HG02678 (cell line): ENCODE measurements around the gene FNDC3B.

Experiments
- ATAC-seq: cut with Tn5 transposase; IDR thresholded peaks from one replicate; pipeline ENCODE4 v1.9.1; 2021; ENCODE audit warnings: mild to moderate bottlenecking, moderate library complexity; ENCODE audit not compliant: unreplicated experiment

FNDC3B gene

GRCh38 chr3:172051957-172052354, 12.6 kb downstream of the FNDC3B start:
- no peak for ATAC-seq

- no peak for ATAC-seq
These were observed 13.0 kb downstream of the FNDC3B start for GRCh38 chr3:172052405-172052804.

- ATAC-seq: no peak
These were observed 14.9 kb downstream of the FNDC3B start for GRCh38 chr3:172054115-172054764.

- no peak for ATAC-seq
These were observed 17.0 kb downstream of the FNDC3B start for GRCh38 chr3:172056416-172056815.

GRCh38 chr3:172057059-172057458, 17.7 kb downstream of the FNDC3B start:
- no peak for ATAC-seq

- ATAC-seq: no peak
These were observed 18.4 kb downstream of the FNDC3B start for GRCh38 chr3:172057624-172058327.

- ATAC-seq: no peak
These were observed 20.2 kb downstream of the FNDC3B start for GRCh38 chr3:172059532-172059931.

- ATAC-seq: no peak
These were observed 20.9 kb downstream of the FNDC3B start for GRCh38 chr3:172060234-172060633.

- peak; percentile 88 for ATAC-seq
These were observed 22.4 kb downstream of the FNDC3B start for GRCh38 chr3:172061724-172062184.

- no peak for ATAC-seq
These were observed 23.4 kb downstream of the FNDC3B start for GRCh38 chr3:172062761-172063160.

GRCh38 chr3:172063456-172064432, 24.4 kb downstream of the FNDC3B start:
- no peak for ATAC-seq

GRCh38 chr3:172065527-172065926, 26.1 kb downstream of the FNDC3B start:
- ATAC-seq: no peak

- peak; percentile 32 for ATAC-seq
These were observed 26.8 kb downstream of the FNDC3B start for GRCh38 chr3:172065967-172066762.

GRCh38 chr3:172066880-172067796, 27.8 kb downstream of the FNDC3B start:
- no peak for ATAC-seq

GRCh38 chr3:172067837-172068440, 28.6 kb downstream of the FNDC3B start:
- no peak for ATAC-seq

- no peak for ATAC-seq
These were observed 29.6 kb downstream of the FNDC3B start for GRCh38 chr3:172068977-172069376.

GRCh38 chr3:172069478-172069877, 30.1 kb downstream of the FNDC3B start:
- no peak for ATAC-seq

- no peak for ATAC-seq
These were observed 30.9 kb downstream of the FNDC3B start for GRCh38 chr3:172070269-172070668.

- ATAC-seq: no peak
These were observed 31.4 kb downstream of the FNDC3B start for GRCh38 chr3:172070802-172071201.
